Measurements from ENCODE around the gene TSPOAP1.
A peak's percentile ranks its signal among the peaks of the same experiment; 100 is the strongest.

Gene TSPOAP1, protein sequence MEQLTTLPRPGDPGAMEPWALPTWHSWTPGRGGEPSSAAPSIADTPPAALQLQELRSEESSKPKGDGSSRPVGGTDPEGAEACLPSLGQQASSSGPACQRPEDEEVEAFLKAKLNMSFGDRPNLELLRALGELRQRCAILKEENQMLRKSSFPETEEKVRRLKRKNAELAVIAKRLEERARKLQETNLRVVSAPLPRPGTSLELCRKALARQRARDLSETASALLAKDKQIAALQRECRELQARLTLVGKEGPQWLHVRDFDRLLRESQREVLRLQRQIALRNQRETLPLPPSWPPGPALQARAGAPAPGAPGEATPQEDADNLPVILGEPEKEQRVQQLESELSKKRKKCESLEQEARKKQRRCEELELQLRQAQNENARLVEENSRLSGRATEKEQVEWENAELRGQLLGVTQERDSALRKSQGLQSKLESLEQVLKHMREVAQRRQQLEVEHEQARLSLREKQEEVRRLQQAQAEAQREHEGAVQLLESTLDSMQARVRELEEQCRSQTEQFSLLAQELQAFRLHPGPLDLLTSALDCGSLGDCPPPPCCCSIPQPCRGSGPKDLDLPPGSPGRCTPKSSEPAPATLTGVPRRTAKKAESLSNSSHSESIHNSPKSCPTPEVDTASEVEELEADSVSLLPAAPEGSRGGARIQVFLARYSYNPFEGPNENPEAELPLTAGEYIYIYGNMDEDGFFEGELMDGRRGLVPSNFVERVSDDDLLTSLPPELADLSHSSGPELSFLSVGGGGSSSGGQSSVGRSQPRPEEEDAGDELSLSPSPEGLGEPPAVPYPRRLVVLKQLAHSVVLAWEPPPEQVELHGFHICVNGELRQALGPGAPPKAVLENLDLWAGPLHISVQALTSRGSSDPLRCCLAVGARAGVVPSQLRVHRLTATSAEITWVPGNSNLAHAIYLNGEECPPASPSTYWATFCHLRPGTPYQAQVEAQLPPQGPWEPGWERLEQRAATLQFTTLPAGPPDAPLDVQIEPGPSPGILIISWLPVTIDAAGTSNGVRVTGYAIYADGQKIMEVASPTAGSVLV (N-terminal part only)

GRCh38 chr17:58328195-58329034 lies at the start of gene TSPOAP1:
TSPOAP1 (minus strand) TSS chr17:58328795; CDS start chr17:58327920, 875 bp downstream.
- peak; percentile 82 for DNase-seq

- DNase-seq, result no peak
These were observed 49.1 kb upstream of the TSPOAP1 start for GRCh38 chr17:58377661-58378060.

DNA sequence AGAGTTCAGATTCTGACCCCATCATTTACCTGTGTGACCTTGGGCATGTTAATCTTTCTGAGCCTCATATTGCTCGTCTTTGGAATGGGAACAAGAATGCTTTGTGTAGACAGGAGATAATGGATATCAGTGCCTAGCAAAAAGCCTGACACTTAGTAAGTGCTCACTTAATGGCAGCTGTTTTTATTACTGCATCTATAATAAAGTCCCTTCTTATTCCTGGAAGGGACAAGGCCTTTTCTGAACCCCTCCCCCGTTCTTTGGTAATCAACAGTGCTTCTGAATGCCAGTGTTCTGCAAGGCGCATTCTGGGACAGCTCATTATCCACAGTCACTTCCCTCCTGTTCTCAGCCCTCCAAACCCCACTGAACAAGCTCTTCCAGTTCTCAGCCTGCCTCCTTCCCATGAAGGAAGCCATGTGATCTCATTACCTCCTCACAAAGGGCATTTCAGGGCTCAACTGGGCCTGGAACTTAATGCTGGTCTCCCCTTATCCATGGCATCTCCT lies 48.6 kb upstream of the TSPOAP1 start:
- peak; percentile 74 for DNase-seq

GRCh38 chr17:58376472-58377000 lies 47.9 kb upstream of the TSPOAP1 start:
- DNase-seq, result no peak

DNA sequence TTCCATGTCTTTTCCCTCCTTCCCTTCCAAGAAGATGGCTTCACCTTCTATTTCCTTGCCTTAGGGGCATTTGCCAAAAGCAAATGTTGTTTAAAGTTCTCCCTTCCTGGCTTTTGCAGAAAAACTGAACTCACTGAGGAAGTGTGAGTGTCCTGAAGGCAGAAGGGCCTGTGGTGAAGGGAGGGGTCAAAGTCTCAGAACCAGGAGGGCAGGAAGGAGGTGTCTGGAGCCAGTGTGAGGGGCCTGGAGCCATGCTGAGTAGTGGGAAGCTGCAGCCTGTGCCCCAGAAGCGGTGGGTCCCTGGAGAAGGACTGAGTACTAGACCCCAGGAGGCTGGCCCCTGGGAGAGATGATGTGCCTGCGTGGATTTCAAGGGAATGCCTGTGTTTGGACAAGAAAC lies 47.2 kb upstream of the TSPOAP1 start:
- no peak for DNase-seq

DNA sequence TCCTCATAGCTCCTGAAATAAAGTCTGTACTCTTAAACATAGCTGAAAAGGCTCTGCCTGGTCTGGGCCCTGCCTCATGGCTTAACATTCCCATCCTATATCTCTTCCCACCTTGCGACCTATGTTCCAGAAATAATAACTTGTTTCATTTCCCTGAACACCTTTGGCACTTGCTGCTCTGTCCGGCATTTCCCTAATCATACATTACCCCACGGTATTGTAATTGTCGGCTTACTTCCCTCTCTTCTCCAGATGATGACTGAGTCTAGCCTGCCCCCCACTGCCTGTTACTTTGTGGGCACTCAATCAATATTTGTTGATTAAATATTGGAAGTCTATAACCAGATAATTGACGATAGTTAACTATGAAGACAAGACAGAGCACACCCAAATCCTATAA lies 46.7 kb upstream of the TSPOAP1 start:
- no peak for DNase-seq

DNA sequence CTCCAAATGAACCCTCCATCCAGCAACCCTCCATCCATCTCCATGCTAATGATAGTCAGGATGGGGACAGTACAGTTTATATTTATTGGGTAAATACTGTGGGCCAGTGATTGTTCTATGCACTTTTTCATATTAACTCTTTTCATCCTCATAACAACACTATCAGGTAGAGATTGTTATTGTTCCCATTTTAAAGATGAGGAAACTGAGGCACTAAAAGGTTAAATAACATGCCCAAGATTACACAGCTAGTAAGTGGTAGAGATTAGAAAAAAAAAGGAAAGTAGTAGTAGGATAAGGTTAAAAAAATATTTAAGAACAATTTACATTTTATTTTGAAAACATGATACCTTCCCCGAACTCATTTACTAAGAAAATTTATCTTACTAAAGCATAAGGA lies 45.3 kb upstream of the TSPOAP1 start:
- DNase-seq, result no peak

DNA sequence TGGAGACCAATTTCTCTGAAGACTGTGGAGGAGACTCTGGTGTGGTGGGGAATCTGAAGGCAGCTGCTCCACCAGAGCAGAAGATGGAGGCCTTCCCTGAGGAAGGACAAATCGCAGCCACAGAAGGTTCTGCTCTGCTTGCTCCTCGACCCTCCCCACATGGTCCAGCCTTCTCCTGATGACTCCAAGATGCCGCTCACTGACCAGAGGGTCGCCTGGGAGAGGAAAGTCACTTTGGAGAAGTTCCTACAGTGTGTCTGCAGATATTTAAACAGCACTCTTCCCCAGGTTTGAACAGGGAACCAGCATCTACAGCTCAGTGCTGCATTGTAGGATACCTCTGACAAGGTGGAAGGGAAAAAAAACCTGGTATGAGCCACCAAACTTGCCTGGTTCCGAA lies 44.4 kb upstream of the TSPOAP1 start:
- DNase-seq, result no peak

DNA sequence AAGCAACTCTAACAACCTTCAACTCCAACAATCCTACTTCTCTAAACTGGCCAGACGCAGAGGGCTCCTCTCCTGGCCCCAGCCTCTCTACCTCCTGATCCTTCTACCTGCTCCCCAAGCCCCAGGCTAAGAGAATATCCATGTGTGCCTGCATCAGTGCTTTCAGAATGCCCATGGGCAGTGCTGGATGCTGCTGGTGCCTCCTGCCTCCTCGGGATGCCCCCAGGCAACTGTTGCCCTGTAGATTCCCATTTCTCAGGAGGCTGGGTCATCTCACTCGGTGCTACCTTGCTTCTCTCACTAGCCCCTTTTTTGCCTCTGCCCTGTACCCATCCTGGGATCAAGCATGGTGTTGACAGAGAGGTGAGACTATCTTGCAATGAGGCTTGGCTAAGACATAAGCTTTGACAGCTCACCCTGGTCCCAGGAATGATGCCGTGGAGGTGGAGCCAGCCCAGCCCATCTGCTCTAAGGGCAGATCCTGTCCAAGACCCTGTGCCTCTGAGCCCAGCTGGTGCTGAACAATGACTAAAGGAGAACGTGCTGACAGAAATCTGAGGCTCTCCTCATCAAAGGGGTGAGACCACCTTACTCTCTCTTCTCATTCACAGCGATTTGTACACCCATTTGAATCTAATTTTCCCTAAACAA lies 42.8 kb upstream of the TSPOAP1 start:
- DNase-seq, result no peak

- no peak for DNase-seq
These were observed 42.1 kb upstream of the TSPOAP1 start for GRCh38 chr17:58370716-58371115.

- no peak for DNase-seq
These were observed 41.7 kb upstream of the TSPOAP1 start for GRCh38 chr17:58370309-58370708.

DNA sequence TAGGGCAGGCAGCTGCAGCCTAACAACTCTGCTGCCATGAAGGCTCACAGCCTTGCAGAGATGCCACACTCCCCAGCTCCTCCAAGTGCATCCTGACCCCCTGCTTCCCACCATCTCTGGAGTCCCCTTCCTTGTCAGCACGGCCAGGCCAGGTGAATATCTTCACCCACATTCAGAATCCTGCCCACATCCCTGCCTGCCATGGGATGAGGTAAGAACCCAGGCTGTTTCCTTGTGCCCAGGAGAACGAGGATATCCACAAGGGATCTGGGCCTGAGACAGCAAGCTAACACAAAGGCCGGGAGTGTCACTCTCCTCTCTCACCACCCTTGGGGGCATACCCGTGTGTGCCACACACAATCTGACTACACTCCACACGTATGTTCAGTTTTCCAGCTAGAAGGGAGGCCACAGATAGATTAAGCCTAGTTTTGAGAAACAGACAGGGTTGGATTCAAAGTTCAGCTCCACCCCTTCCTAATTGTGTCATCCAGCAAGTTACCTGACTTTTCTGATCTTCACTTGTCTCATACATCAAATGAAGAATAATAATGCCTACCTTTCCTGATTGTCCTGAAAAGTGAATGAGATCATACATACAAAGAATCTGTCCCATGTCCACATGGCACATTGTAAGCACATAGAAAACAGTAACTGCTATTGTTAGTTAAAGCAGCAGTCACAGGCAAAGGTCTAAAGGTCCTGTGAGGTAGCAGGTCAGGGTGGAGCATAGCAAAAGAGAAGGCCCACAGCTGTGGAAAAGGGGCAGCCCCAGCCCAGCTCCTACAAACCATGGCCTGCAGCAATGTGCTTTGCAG lies 40.8 kb upstream of the TSPOAP1 start:
- DNase-seq, result no peak

GRCh38 chr17:58368860-58369213 lies 40.2 kb upstream of the TSPOAP1 start:
- no peak for DNase-seq

DNA sequence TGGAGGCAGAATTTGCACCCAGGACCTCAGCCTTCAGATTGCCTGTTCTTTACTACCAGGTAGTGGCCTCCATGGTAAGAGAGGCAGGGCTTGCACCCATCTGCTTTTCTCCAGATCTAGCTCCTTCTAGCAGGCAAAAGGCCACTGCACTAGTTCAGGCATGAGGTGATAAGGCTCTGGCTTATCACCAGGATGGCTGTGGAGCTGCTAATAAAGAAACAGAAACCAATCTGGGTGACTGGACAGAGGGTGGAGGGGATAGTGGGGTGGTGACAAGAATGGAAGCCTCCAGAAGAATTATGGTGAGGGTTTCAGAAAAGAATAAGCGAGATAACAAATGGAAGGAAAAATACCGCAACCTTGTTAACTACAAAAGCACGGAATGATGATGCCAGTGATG lies 38.9 kb upstream of the TSPOAP1 start:
- DNase-seq, result peak; percentile 89

DNA sequence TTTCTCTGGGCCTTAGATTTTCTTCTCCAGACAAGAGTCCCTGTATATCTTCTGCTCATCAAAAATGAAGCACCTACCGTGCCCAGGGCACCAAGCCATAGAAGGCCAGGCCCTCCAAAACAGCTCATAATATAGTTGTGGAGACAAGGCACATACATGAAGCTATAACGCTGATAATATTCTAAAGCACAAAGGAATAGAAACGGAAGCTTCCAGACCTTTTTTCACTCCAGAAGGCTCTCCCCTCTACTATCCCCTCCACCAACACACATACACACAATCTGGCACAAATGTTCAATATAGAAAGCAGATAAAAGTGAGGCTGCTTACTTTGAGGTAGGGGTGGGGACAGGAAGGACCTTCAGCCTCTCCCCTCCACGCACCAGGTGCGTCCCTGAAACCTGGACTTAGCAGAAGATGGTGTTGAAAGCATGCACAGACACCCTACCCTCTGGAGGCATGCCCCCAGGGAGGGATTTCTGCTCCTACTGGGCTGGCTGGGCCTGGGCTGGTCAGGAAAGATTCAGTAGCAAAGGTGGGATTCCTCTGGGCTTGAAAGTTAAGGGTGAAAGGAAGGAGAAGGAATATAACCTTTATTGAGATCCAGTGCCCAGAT lies 37.5 kb upstream of the TSPOAP1 start:
- no peak for DNase-seq

DNA sequence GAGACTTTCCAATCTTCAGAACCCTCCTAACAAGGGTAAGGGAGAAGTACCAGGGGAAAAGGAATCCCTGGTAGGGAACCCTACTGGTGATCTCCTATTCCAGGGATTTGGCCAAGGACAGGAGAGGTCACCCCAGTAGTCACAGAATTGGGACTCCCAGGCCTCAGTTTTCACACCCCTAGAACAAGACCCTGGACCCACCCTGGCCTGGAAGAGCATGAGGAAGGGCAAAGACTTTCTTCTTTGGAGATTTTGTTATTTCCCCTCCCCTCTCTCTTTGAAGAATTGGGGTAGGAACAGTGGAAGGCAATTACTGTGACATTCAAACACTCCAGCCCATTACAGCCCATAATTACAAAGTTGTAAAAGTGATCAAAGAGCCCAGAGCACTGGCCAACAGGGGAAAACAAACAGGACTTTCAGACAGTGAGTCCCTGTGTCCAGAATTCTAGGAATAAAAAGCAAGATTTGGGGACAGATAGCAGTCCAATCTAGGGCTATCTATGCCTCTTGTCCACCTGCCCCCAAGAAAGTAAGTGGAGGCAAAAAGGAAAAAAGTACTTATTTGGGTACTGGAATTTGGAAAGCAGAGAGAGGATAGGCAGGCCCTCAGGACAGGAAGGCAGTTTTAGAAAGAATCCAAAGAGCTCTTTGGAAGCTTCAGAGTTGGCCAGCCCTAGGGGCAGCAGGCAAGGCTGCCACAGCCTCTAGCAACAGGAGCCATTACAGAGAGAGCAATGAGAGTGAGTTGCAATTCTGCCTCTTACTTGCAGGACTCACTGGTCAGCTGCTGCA lies 36.8 kb upstream of the TSPOAP1 start:
- no peak for DNase-seq

DNA sequence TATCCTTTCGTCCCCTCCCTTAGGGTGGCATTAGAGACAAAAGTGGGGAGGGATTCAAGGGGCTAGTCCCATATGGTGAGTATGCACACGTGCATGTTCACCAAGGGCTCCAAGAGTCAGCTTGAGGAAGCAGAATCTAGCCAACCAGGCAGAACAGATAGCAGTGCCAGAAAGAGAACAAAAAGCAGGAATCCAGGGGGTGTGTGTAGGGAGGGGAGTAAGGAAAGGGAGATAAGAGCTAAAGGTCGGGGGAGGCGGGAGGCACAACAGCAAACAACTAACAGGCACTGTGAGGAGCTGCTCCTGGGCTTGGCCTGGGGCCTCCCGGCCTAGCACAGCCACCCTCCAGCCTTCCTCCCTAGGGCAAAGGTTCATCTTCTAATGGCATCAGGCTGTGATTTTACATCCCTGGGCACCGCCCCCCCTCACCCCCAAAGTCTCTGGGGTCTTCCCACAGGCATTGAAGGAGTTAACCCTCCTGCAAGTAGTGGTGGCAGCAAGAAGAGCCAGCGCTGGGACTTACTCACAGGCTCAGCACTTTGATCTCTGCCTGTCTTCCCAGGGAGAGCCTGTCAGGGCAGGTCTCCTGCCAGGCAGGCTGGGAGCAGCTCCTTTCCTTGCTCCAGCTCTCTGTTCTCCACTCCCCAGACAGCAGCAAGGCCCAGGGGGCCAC lies 35.8 kb upstream of the TSPOAP1 start:
- peak; percentile 75 for DNase-seq

DNA sequence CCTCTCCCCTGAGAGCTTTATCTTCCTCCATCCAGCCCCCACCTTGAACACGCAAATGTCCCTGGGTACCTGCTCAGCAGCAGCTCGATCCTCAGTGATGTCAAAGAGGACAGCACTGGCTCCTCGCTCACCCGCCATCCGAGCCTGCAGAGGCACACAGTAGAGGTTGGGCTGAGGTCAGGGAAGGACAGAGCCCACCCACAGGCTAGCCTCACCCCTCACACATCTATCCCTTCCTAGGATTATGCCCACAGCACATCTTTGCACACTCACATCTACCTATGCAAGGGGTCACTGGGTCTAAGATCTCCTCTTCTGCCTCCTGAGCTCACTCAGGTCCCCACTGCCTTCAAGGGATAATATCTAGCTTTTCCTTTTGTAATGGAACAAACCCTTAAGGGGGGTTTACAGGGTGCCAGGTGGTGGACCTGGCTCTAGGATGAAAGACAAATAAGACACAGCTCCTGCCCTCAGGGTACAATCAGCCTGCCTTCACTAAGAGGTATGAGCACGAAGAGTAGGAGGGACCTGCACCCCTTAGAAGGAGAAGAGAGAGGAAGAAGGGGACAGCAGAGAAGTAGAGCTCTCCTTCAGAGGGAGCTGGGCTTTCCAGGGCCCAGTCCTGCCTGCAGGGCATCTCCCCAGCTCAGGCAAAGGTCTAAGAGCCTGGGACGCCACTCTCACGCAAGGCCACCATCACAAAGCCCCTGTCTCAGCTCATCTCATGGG lies 35.0 kb upstream of the TSPOAP1 start:
- DNase-seq, result no peak
